ENCODE measurements around the gene GEMIN4. TPM values are rescaled to one million over a fixed set of nuclear protein-coding genes. Genes with fewer than 3 reads are reported as not detected.

GEMIN4 gene
- total and polyA plus RNA-seq, 2 of the 8 experiments (the other 6 are each of a cell fraction or from before 2014, with no cell fraction given), result 32.1 to 51.9 TPM

DNA sequence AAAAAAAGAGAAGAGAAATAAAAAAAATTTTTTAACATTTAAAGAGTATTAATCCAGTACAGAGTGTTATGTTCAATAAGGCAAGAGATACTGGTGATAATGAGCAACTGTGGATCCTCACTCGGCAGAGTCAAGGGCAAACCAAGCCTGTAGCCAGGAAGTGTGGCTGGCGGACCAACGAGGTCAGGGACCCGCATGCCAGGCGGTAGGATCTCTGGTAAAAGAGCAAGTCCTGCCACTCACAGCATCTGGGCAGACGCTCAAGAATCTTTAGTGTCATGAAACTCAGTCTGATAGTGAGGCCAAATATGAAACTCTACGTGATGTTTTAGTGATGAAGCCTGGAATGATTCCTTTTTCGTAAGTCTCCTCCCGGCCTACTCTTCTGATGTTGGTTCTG, 8.3 kb upstream of the GEMIN4 start:
- ChIA-PET CTCF (ENCODE audit: partially characterized antibody) (interaction anchor here (1.2 kb wide), 1 partner anchor 9 kb away, joined by 4 read pairs; no protein-coding TSS in a partner anchor), POLR2A (ENCODE audit: partially characterized antibody) (no interaction called here)
- Histone ChIP-seq H3K4me1 (replicated peaks in 1 of 4; ENCODE audit: control insufficient read depth in 3 of 4, insufficient read depth in 4 of 4, low read length in 3 of 4) (no peaks in the 10 kb centered on the region), H3K23me2 (ENCODE audit: low read depth, low read length) (no peaks in the 10 kb centered on the region), H3K9me3 (ENCODE audit: insufficient read depth in 2 of 2, low read depth in 1 of 2, low read length in 1 of 2) (no peaks in the 10 kb centered on the region), H3K56ac (replicated peaks; ENCODE audit: insufficient read length, low read depth, low read length) (no peak overlapping the region), H3K4me2 (ENCODE audit: insufficient read depth in 1 of 2, low read depth in 2 of 2, low read length in 2 of 2) (no peak overlapping the region), H2AK5ac (ENCODE audit: low read depth, low read length) (no peak overlapping the region), H3K79me1 (ENCODE audit: low read depth, low read length) (no peaks in the 10 kb centered on the region; the same call in 1 of the 2 replicates), H2BK120ac (replicated peaks; ENCODE audit: low read depth, low read length) (no peak overlapping the region), H3K4ac (replicated peaks; ENCODE audit: insufficient read length, low read depth, low read length) (no peak overlapping the region), H3K23ac (ENCODE audit: insufficient read length) (no peak overlapping the region), H3K27ac (ENCODE audit: low read depth, low read length) (no peak overlapping the region), H3K14ac (ENCODE audit: insufficient read length) (no peak overlapping the region), H4K91ac (replicated peaks; ENCODE audit: insufficient read length, low read length) (no peak overlapping the region), H2BK12ac (ENCODE audit: low read depth, low read length) (no peak overlapping the region), H4K8ac (ENCODE audit: extremely low read depth, insufficient read depth, low read length) (no peak overlapping the region), H3K36me3 (ENCODE audit: control insufficient read depth in 2 of 4, insufficient read depth in 4 of 4, low read length in 3 of 4) (peaks cover 14 to 51% (median 27%) of the 10 kb centered on the region in 4 experiments; a peak in 7 of 8 replicates), H3K27me3 (replicated peaks in 1 of 4; ENCODE audit: control insufficient read depth in 3 of 4, extremely low read depth in 1 of 4, insufficient read depth in 3 of 4, low read length in 3 of 4) (no peaks in the 10 kb centered on the region), H2AFZ (ENCODE audit: low read length) (no peak overlapping the region), H3K9ac (replicated peaks in 1 of 4; ENCODE audit: extremely low read depth in 1 of 4, low read depth in 3 of 4, low read length in 3 of 4) (no peak overlapping the region), H2BK15ac (ENCODE audit: low read length) (no peak overlapping the region), H3K18ac (ENCODE audit: extremely low read depth, low read length) (no peak overlapping the region), H2BK20ac (ENCODE audit: low read length) (no peak overlapping the region), H4K20me1 (replicated peaks in 1 of 2; ENCODE audit: control insufficient read depth in 1 of 2, insufficient read depth in 2 of 2, low read length in 2 of 2) (no peaks in the 10 kb centered on the region), H2BK5ac (ENCODE audit: low read depth, low read length) (no peak overlapping the region), H3K79me2 (ENCODE audit: control insufficient read depth in 1 of 2, insufficient read depth in 2 of 2, low read length in 2 of 2) (no peaks in the 10 kb centered on the region), H4K5ac (ENCODE audit: insufficient read length, low read depth, low read length) (no peak overlapping the region), H3K4me3 (ENCODE audit: extremely low read depth in 1 of 4, insufficient read depth in 2 of 4, low read depth in 3 of 4, low read length in 4 of 4) (no peak overlapping the region)
- 97% methylated on average over 9 of the region's 9 CpGs; no CpG with 5 or more reads in 1 of the 2 experiments for WGBS, 2 experiments (ENCODE audit: extremely low coverage in 1 of 2, insufficient coverage in 1 of 2, insufficient read length in 1 of 2, insufficient replicate concordance in 2 of 2, low coverage in 1 of 2, low lambda C conversion rate in 2 of 2, missing lambda C conversion rate in 1 of 2)
- FAIRE-seq, result no peak
- no peak for DNase-seq (ENCODE audit: low read depth in 1 of 2, low spot score in 2 of 2)
- TF ChIP-seq SIN3A (conservative IDR thresholded peaks at IDR 0.05 in 1 of 2, IDR thresholded peaks at IDR 0.05 in 1 of 2; ENCODE audit: low read depth in 1 of 2, low read length in 2 of 2) (no peak), GTF2F1 (IDR thresholded peaks at IDR 0.05; ENCODE audit: borderline replicate concordance, low read depth, low read length) (no peak), SRF (IDR thresholded peaks at IDR 0.05; ENCODE audit: low read depth, low read length) (no peak), NRF1 (IDR thresholded peaks at IDR 0.05; ENCODE audit: low read depth, low read length) (no peak), CEBPB (IDR thresholded peaks at IDR 0.05; ENCODE audit: low read depth, low read length) (no peak), JUND (IDR thresholded peaks at IDR 0.05; ENCODE audit: low read length) (no peak), CHD1 (IDR thresholded peaks at IDR 0.05; ENCODE audit: low read depth, low read length) (no peak), SP1 (IDR thresholded peaks at IDR 0.05; ENCODE audit: low read depth, low read length) (no peak), CHD2 (IDR thresholded peaks at IDR 0.05; ENCODE audit: low read length) (no peak), HDAC6 (IDR thresholded peaks at IDR 0.05; ENCODE audit: low read depth, low read length) (no peak), EP300 (IDR thresholded peaks at IDR 0.05; ENCODE audit: borderline replicate concordance in 1 of 2, low read depth in 2 of 2, low read length in 2 of 2) (no peak)
- TF ChIP-seq, protein P1, sequence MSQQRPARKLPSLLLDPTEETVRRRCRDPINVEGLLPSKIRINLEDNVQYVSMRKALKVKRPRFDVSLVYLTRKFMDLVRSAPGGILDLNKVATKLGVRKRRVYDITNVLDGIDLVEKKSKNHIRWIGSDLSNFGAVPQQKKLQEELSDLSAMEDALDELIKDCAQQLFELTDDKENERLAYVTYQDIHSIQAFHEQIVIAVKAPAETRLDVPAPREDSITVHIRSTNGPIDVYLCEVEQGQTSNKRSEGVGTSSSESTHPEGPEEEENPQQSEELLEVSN (IDR thresholded peaks at IDR 0.05), result no peak
- TF ChIP-seq, protein P2, sequence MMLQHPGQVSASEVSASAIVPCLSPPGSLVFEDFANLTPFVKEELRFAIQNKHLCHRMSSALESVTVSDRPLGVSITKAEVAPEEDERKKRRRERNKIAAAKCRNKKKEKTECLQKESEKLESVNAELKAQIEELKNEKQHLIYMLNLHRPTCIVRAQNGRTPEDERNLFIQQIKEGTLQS (IDR thresholded peaks at IDR 0.05; ENCODE audit: insufficient read depth, low read depth, low read length), result no peak
